ENCODE measurements around the gene SERPINB1.

GRCh38 chr6:2821554-2821953 is 20.1 kb downstream of the SERPINB1 start:
- TF ChIP-seq GATA2 (IDR thresholded peaks at IDR 0.05; ENCODE audit: low read depth, low read length) (no peak), GATA3 (IDR thresholded peaks at IDR 0.05; ENCODE audit: low read depth, low read length) (no peak)
